Tibial artery (tissue), 4 donors: ENCODE results near the gene ITSN1.

Experiments
- DNase-seq, 2 donors: peaks; one replicate each; pipeline ENCODE4 v3.0.0-alpha.2; 2019
- H3K27ac ChIP-seq, 2 donors: fragments of 200-600 bp; sonication (generic) in 1 of 2; 1 replicate in 1 of 2; 2 replicates in 1 of 2; pipeline ENCODE4 v1.5.1; 2018 to 2019; ENCODE audit warnings: mild to moderate bottlenecking in 1 of 2
- H3K27me3 ChIP-seq, 2 donors: fragments of 200-600 bp; sonication (generic) in 1 of 2; one replicate each; pipeline versions ENCODE4 v1.5.1 to v1.6.0; 2016 to 2019
- H3K36me3 ChIP-seq, 3 donors: fragments of 200-600 bp; sonication (generic) in 2 of 3; one replicate each; pipeline ENCODE4 v1.5.1; 2016 to 2019; ENCODE audit warnings: mild to moderate bottlenecking in 2 of 3
- H3K4me1 ChIP-seq, 4 donors: fragments of 200-600 bp; sonication (generic) in 2 of 4; 1 replicate in 3 of 4; 2 replicates in 1 of 4; pipeline ENCODE4 v1.5.1; 2016 to 2019
- H3K4me3 ChIP-seq, 2 donors: fragments of 200-600 bp; sonication (generic) in 1 of 2; 1 replicate in 1 of 2; 2 replicates in 1 of 2; pipeline ENCODE4 v1.5.1; 2018 to 2019; ENCODE audit warnings: mild to moderate bottlenecking in 2 of 2
- H3K9me3 ChIP-seq, 3 donors: fragments of 200-600 bp; sonication (generic) in 1 of 3; one replicate each; pipeline ENCODE4 v1.5.1; 2016 to 2019
- intact Hi-C: fragments of 100-400 bp; cut with DNase I; formaldehyde crosslinking; loops from one replicate; pipeline ENCODE4 v1.15.0; 2023; ENCODE audit warnings: low total_unique reads
- TF ChIP-seq, protein P1 (sequence below), 2 experiments: fragments of 200-600 bp in 1 of 2; fragments of 450-650 bp in 1 of 2; IDR thresholded peaks; one replicate each; pipeline ENCODE4 v1.5.1; 2017 to 2019; ENCODE audit warnings: antibody characterized with exemption in 2 of 2, mild to moderate bottlenecking in 1 of 2, moderate library complexity in 1 of 2

The ITSN1 gene

DNA sequence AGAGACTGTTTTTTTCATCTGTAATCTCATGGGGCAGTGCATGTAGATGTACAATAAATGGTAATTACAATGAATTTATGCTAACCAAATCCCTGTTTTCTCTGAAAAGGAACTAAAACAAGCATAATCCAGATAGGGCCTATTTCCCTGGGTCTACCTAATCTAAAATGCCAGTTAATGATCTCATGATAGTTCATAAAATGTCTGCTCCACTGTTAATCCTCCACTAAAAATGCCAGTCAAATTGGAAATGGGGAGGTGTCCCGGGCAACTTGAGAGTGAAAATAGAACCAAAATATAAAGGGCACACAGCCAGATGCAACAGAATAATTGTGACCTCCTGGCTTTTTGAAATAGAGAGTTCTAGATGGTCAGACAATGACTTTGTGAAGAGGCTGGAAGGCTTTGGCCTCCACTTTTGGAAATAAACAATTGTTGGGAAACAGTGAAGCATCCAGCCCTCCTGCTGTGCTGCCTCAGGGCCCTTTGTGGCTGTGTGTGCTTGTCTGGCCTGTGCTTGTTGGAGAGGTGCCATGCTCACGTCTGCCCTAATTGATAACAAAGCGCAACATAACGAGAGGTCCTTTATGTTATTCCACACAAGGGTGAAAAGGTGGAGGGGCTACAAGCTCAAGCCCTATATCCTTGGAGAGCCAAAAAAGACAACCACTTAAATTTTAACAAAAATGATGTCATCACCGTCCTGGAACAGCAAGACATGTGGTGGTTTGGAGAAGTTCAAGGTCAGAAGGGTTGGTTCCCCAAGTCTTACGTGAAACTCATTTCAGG, 175.6 kb downstream of the ITSN1 start:
- Histone ChIP-seq H3K9me3 (no peaks in the 10 kb centered on the region), H3K27me3 (no peaks in the 10 kb centered on the region), H3K36me3 (peaks cover 11 to 41% (median 40%) of the 10 kb centered on the region in 3 donors), H3K4me1 (peaks cover 0 to 3% (median 0%) of the 10 kb centered on the region in 4 donors), H3K27ac (no peak overlapping the region), H3K4me3 (no peak overlapping the region)
- TF ChIP-seq, protein P1, sequence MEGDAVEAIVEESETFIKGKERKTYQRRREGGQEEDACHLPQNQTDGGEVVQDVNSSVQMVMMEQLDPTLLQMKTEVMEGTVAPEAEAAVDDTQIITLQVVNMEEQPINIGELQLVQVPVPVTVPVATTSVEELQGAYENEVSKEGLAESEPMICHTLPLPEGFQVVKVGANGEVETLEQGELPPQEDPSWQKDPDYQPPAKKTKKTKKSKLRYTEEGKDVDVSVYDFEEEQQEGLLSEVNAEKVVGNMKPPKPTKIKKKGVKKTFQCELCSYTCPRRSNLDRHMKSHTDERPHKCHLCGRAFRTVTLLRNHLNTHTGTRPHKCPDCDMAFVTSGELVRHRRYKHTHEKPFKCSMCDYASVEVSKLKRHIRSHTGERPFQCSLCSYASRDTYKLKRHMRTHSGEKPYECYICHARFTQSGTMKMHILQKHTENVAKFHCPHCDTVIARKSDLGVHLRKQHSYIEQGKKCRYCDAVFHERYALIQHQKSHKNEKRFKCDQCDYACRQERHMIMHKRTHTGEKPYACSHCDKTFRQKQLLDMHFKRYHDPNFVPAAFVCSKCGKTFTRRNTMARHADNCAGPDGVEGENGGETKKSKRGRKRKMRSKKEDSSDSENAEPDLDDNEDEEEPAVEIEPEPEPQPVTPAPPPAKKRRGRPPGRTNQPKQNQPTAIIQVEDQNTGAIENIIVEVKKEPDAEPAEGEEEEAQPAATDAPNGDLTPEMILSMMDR (IDR thresholded peaks at IDR 0.05) = no peak
- no peak for DNase-seq
- intact Hi-C loops = no loop called here

DNA sequence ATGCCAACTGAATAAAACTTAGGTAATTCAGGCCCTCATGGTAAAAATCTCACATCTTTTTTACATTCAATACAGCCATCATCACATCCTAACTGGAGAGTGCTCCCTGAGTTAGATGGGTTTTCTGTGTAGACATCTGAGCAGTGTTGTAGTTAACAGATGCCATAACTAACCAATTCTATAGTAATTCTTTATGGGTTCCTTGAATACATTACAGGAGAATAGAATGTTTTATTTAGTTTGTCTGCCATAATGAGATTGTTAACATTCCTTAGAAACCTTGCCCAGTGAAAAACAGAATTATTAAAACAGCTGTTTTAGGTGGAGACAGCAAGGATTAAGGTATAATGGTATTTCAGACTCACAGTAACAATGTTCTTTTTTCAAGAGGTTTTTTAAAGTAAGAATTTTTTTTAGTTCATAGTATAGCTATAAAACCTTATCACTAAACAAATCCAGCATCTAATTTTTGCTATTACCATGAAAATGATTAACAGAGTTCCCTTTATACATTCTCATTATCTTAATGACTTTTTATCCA, 178.0 kb downstream of the ITSN1 start:
- peaks cover 0 to 16% (median 12%) of the 10 kb centered on the region in 4 donors for H3K4me1 ChIP-seq

DNA sequence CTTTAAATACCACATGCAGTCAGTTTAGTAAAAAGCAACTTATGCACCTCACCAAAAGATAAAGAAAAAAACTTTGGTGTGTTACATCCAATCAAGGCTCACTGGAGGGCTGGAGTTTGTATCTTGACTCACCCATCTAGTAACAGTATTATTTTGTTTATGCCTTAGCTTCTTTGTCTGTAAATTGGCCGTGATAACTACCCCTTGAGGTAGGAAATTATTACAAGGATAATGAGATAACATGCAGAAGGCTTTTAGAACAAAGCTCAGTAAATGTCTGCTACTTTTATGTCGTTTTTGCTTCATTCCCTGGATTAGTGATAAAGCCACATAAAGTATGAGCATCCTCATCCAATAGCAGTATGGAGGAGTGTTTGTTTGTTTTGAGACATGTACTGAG, 178.5 kb downstream of the ITSN1 start:
- Histone ChIP-seq H3K4me3 (no peak overlapping the region), H3K27me3 (no peaks in the 10 kb centered on the region), H3K4me1 (peaks cover 0 to 20% (median 16%) of the 10 kb centered on the region in 4 donors), H3K36me3 (peaks cover 0 to 25% (median 21%) of the 10 kb centered on the region in 3 donors), H3K27ac (no peak overlapping the region), H3K9me3 (no peaks in the 10 kb centered on the region)
- intact Hi-C loops = no loop called here
- DNase-seq = no peak
- TF ChIP-seq, protein P1 (IDR thresholded peaks at IDR 0.05) = no peak

More for the DNA sequence above, 178.0 kb downstream of the ITSN1 start:
- TF ChIP-seq, protein P1 (IDR thresholded peaks at IDR 0.05) = no peak
- intact Hi-C loops = no loop called here
- Histone ChIP-seq H3K4me3 (no peak overlapping the region), H3K9me3 (no peaks in the 10 kb centered on the region), H3K27me3 (no peaks in the 10 kb centered on the region), H3K36me3 (peaks cover 0 to 27% (median 25%) of the 10 kb centered on the region in 3 donors), H3K27ac (no peak overlapping the region)
- no peak for DNase-seq

GRCh38 chr21:33821503-33822322, 179.4 kb downstream of the ITSN1 start:
- no peak for DNase-seq
- H3K4me1 ChIP-seq = peaks cover 0 to 29% (median 25%) of the 10 kb centered on the region in 4 donors

More at GRCh38 chr21:33821503-33822322, 179.4 kb downstream of the ITSN1 start:
- TF ChIP-seq, protein P1 (IDR thresholded peaks at IDR 0.05) = no peak
- Histone ChIP-seq H3K27me3 (no peaks in the 10 kb centered on the region), H3K4me3 (no peak overlapping the region), H3K36me3 (peaks cover 0 to 16% (median 13%) of the 10 kb centered on the region in 3 donors), H3K27ac (no peak overlapping the region), H3K9me3 (no peaks in the 10 kb centered on the region)
- intact Hi-C loops = no loop called here
